Parathyroid adenoma (tissue), 2 donors: ENCODE data around the gene TOM1.

Experiments used
- H2AFZ ChIP-seq: fragments of 300-600 bp; sonication (generic); one replicate; pipeline ENCODE4 v1.7.0; 2017; ENCODE audit warnings: antibody characterized with exemption, mild to moderate bottlenecking
- H3K27ac ChIP-seq: fragments of 300-600 bp; sonication (generic); one replicate; pipeline ENCODE4 v1.7.0; 2017
- H3K27me3 ChIP-seq: fragments of 300-600 bp; sonication (generic); one replicate; pipeline ENCODE4 v1.7.0; 2017; ENCODE audit warnings: low read length; ENCODE audit not compliant: control insufficient read depth, insufficient read depth
- H3K36me3 ChIP-seq: fragments of 300-600 bp; sonication (generic); one replicate; pipeline ENCODE4 v1.7.0; 2017; ENCODE audit warnings: low read length; ENCODE audit not compliant: control insufficient read depth, insufficient read depth
- H3K4me1 ChIP-seq: fragments of 300-600 bp; sonication (generic); one replicate; pipeline ENCODE4 v1.7.0; 2017; ENCODE audit warnings: control low read depth
- H3K4me2 ChIP-seq: fragments of 300-600 bp; sonication (generic); one replicate; pipeline ENCODE4 v1.7.0; 2017; ENCODE audit warnings: low read length
- H3K4me3 ChIP-seq: fragments of 300-600 bp; sonication (generic); one replicate; pipeline ENCODE4 v1.7.0; 2017; ENCODE audit warnings: low read depth, low read length
- H3K79me2 ChIP-seq: fragments of 300-600 bp; sonication (generic); one replicate; pipeline ENCODE4 v1.7.0; 2017; ENCODE audit warnings: control low read depth
- H3K9ac ChIP-seq: fragments of 300-600 bp; sonication (generic); one replicate; pipeline ENCODE4 v1.7.0; 2017; ENCODE audit warnings: mild to moderate bottlenecking
- H3K9me3 ChIP-seq: fragments of 300-600 bp; sonication (generic); one replicate; pipeline ENCODE4 v1.7.0; 2017; ENCODE audit warnings: low read length; ENCODE audit not compliant: control insufficient read depth
- TF ChIP-seq, protein P1 (sequence below): fragments of 300-600 bp; sonication (generic); IDR thresholded peaks from one replicate; pipeline ENCODE4 v1.7.0; 2017; ENCODE audit warnings: antibody characterized with exemption, mild to moderate bottlenecking
- donor health status: primary hyperparathyroidism.

The TOM1 gene

DNA sequence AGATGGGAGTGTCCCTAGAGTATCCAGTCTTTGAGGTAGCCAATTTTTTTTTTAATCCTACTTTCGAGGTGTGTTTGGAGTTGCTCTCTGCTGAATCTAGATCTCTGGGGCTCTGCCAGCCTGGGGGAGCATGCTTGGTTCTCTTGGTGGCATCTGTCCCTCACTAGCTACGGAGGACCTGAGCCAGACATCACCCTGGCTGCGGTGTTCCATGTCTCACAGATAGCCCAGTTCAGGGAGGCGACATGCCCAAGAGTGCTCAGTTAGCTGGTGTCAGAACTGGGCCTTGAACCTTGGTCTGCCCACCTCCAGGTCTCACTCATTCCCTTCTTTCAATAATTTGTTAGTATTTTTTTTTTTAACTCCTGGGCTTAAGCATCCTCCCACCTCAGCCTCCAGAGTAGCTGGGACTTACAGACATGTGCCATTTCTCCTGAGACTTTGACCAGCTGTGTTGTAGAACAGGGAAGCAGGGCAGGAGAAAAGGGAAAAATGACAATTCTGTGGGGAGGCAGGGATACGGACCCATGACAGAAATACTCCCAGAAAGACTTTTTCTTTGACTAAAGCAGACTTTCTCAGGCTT lies 81.8 kb downstream of the TOM1 start:
- Histone ChIP-seq H3K36me3 (no peaks in the 10 kb centered on the region), H3K4me1 (peaks cover 3% of the 10 kb centered on the region), H3K4me3 (peak overlapping the region; percentile 52), H3K27me3 (no peaks in the 10 kb centered on the region), H3K4me2 (peak overlapping the region; percentile 73), H3K27ac (peak overlapping the region; percentile 56), H3K9ac (no peak overlapping the region), H2AFZ (peak overlapping the region; percentile 93), H3K9me3 (no peaks in the 10 kb centered on the region), H3K79me2 (no peaks in the 10 kb centered on the region)
- TF ChIP-seq, protein P1, sequence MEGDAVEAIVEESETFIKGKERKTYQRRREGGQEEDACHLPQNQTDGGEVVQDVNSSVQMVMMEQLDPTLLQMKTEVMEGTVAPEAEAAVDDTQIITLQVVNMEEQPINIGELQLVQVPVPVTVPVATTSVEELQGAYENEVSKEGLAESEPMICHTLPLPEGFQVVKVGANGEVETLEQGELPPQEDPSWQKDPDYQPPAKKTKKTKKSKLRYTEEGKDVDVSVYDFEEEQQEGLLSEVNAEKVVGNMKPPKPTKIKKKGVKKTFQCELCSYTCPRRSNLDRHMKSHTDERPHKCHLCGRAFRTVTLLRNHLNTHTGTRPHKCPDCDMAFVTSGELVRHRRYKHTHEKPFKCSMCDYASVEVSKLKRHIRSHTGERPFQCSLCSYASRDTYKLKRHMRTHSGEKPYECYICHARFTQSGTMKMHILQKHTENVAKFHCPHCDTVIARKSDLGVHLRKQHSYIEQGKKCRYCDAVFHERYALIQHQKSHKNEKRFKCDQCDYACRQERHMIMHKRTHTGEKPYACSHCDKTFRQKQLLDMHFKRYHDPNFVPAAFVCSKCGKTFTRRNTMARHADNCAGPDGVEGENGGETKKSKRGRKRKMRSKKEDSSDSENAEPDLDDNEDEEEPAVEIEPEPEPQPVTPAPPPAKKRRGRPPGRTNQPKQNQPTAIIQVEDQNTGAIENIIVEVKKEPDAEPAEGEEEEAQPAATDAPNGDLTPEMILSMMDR = no peak

DNA sequence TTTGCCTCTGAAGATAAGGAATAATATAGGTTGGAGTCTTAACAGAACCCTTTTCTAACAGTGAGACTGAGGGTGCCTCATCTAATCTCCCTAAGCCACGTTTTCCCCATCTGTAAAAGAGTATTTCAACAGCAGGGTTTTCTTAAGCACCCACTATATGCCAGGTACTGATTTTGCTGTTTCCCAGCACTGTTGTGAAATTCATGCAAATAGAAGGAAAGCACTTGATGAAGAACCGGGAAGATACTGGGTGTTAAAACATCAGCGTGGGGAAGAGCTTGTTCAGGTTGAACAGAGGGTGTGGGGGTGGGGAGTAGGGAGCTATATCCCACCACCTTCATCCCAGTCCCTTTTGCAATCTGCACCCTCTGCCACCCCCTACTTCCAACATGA lies 84.0 kb downstream of the TOM1 start:
- Histone ChIP-seq H3K27ac (no peak overlapping the region), H3K4me2 (no peak overlapping the region), H3K36me3 (no peaks in the 10 kb centered on the region), H3K79me2 (no peaks in the 10 kb centered on the region), H3K4me1 (peaks cover 3% of the 10 kb centered on the region), H3K4me3 (no peak overlapping the region), H2AFZ (no peak overlapping the region), H3K9me3 (no peaks in the 10 kb centered on the region), H3K27me3 (no peaks in the 10 kb centered on the region), H3K9ac (no peak overlapping the region)
- TF ChIP-seq, protein P1 = no peak

DNA sequence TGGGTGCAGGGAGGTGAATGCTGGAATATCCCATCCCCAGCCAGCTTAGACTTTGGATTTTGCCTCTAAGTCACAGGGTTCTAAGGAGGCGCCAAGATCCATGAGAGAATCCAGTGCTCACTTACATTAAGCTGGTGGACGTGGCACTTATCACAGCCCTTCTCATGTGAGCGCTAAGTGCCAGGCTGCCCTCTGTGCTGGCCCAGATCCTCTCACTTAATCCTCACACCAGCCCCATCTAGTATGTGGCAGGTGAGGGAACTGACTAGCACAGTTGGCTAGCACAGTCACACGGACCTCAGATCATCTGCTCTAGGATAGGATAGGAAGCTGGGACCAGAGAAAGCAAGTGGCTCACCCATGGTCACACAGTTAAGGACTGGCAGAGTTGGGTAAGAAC lies 84.8 kb downstream of the TOM1 start:
- TF ChIP-seq, protein P1 = no peak
- H3K27ac ChIP-seq = no peak overlapping the region
- no peak overlapping the region for H3K4me2 ChIP-seq
- no peaks in the 10 kb centered on the region for H3K9me3 ChIP-seq
- H3K4me3 ChIP-seq = no peak overlapping the region
- H3K4me1 ChIP-seq = peaks cover 3% of the 10 kb centered on the region
- no peaks in the 10 kb centered on the region for H3K79me2 ChIP-seq
- no peaks in the 10 kb centered on the region for H3K27me3 ChIP-seq
- H2AFZ ChIP-seq = no peak overlapping the region
- H3K36me3 ChIP-seq = no peaks in the 10 kb centered on the region
- no peak overlapping the region for H3K9ac ChIP-seq

DNA sequence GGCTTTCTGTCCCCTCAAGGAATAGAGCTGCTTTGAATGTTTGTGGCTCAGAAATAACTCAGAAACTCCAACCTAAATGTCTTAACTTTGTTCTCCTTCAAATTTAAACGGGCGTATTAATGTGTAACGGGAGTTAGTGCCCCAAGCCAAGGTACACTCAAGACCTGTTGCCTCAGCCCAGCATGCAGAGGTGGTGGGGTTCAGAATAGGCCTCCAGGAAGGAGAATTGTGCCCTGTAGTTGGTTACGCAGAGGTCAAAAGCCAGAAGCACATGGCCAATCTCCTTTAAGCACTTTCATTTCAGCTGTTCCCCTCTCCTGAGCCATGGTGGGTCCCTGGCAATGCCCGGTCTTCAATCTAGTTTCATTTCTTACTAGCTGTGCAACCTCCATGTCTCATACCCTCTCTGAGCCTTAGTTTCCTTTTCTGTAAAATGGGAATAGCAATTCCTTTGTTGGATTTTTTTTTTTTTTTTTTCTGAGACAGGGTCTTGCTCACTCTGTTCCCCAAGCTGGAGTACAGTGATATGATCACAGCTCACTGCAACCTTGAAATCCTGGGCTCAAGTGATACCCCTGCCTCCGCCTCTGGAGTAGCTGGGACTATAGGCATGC lies 85.4 kb downstream of the TOM1 start:
- H3K27me3 ChIP-seq = no peaks in the 10 kb centered on the region
- H3K4me1 ChIP-seq = peaks cover 3% of the 10 kb centered on the region
- no peak overlapping the region for H3K4me3 ChIP-seq
- no peak overlapping the region for H3K9ac ChIP-seq
- H2AFZ ChIP-seq = no peak overlapping the region
- H3K36me3 ChIP-seq = no peaks in the 10 kb centered on the region
- TF ChIP-seq, protein P1 = no peak
- H3K27ac ChIP-seq = no peak overlapping the region
- no peak overlapping the region for H3K4me2 ChIP-seq
- H3K9me3 ChIP-seq = no peaks in the 10 kb centered on the region
- H3K79me2 ChIP-seq = no peaks in the 10 kb centered on the region
